ENCODE measurements around the gene FUZ.

FUZ gene

GRCh38 chr19:49812452-49812996 lies 568 bp downstream of the FUZ start:
- TF ChIP-seq CTCF (IDR thresholded peaks at IDR 0.05): no peak

GRCh38 chr19:49811328-49811727 lies 1.8 kb downstream of the FUZ start:
- TF ChIP-seq CTCF (IDR thresholded peaks at IDR 0.05): no peak

- no peak for TF ChIP-seq CTCF (IDR thresholded peaks at IDR 0.05)
These were observed 3.1 kb downstream of the FUZ start for GRCh38 chr19:49809941-49810389.

- TF ChIP-seq CTCF (IDR thresholded peaks at IDR 0.05): no peak
These were observed 3.7 kb downstream of the FUZ start for GRCh38 chr19:49809160-49809940.

GRCh38 chr19:49808711-49809159 lies 4.4 kb downstream of the FUZ start:
- TF ChIP-seq CTCF (IDR thresholded peaks at IDR 0.05): no peak

GRCh38 chr19:49807904-49808675 lies 5.0 kb downstream of the FUZ start:
- no peak for TF ChIP-seq CTCF (IDR thresholded peaks at IDR 0.05)

GRCh38 chr19:49807058-49807903 lies 5.8 kb downstream of the FUZ start:
- TF ChIP-seq CTCF (IDR thresholded peaks at IDR 0.05): no peak

Measured in LNCAP (cell line).